ENCODE measurements around the gene CTCFL.

The CTCFL gene

DNA sequence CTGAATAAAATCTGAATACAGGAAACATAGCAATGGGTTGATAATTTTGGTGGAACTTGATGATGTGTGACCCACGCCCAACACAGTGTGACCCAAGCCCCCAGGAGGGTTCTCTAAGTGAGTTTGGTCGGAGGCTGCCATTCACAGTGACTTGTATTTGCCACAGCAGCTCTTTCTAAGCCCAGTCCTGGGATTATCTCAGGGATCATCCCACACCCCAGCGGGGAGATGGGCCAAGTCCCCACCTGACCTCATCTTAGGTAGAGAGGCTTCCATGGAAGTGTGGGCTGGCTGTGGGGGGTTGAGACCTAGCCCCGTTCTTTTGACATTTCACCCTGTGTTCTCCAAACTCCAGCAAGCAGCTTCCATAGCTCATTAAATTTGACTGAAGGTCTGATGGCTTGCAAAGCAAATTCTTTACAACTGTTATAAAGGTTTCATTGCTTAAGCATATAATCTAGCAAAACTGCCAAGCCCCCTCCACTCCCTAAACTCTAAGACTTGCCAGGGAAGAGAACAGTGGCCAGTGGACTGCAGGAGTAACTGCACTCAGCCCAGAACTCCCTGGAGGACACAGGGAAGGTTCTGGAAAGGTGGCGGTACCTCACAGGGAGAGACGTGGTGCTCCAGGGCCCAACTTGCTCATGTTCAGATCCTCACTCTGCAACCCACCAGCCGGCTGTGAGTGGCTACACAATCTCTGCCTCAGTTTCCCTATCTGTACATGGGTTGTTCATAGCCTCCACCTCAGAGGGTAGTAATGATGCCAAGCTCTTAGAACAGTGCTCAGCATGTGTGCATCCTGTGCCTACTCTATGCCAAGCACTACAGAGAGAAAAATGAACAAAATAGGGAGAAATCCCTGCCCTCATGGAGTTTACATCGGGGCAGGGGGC, 35.0 kb upstream of the CTCFL start:
- no peak for DNase-seq (ENCODE audit: low read depth in 2 of 2)

GRCh38 chr20:57559289-57559634, 34.3 kb upstream of the CTCFL start:
- DNase-seq (ENCODE audit: low read depth in 2 of 2) = no peak

- no peak for DNase-seq (ENCODE audit: low read depth in 2 of 2)
Observed at GRCh38 chr20:57558614-57559288, 33.8 kb upstream of the CTCFL start.

- DNase-seq (ENCODE audit: low read depth in 2 of 2) = no peak
Observed at GRCh38 chr20:57557926-57558613, 33.1 kb upstream of the CTCFL start.

DNA sequence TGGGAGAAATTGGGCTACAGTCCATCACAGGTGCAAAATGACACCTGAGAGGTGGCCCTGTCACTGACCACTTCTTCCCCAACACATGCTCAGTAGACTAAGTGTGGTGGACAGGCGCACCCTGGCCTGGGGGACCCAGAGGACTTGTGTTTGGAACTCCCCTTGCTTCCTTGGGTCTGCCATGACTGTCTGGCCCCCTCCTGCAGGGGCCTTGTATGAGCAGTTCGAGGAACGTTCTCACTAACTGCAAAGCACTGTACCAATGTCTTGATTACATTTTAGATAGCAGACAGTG, 32.0 kb upstream of the CTCFL start:
- DNase-seq (ENCODE audit: low read depth in 2 of 2) = no peak

- DNase-seq (ENCODE audit: low read depth in 2 of 2) = no peak
Observed at GRCh38 chr20:57555457-57556184, 30.7 kb upstream of the CTCFL start.

GRCh38 chr20:57553376-57554018, 28.6 kb upstream of the CTCFL start:
- DNase-seq (ENCODE audit: low read depth in 2 of 2) = no peak

DNA sequence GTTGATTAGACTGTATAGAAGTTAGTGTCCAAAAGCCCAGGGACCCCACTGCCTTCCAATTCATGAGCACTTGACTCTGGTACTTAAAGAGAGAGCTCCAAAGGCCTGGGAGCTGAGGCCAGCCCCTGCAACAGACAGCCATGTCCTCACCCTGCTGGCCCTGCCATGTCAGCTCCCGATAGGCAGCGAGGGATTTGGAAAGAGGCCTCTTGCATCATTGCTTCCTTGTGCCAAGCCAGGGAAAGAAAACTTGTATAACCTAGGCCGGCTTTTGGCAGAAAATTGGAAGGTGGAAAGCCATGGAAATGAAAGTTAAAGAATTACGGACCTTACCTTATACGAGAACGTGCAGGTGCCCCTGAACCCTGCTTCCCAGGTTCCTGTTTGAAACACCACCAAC, 27.5 kb upstream of the CTCFL start:
- DNase-seq (ENCODE audit: low read depth in 2 of 2) = no peak

DNA sequence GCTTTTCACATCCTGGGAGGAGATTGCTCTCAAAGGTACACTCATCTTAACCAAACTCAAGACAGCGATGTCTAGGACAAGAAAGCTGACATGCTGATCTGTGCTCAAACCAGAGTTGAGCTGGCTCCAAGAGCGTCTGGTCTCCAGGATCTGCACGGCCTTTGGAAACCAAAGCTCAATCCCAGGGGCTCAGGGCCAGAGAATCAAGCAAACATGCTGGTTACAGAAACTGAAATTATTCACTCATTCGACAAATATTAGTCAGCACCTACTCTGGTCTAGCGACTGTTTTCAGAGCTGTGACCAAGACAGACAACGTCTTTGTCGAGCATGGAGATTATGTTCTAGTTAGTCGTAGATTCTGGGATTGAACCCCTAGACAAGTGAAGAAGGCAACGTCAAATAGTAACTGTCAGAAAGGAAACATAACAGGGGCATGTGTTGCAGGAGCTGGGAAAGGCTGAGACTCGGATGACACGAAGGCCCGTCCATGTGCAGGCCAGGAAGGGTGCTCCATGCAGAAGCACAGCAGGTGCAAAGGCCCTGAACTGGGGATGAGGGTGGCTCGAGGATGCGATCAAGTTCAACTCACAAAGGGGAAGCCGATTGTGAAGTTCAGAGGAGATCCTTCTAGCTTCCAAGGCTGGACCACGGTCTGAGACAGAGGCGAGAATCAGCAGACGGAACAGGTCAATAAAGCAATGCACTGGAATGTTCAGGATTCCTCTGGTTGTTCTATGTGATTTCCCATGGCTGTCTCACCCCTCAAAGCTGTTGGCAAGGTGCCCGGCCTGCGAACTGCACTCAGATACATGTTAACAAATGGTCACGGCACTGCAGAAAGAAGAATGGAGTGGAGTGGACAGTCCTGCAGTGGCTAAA, 23.5 kb upstream of the CTCFL start:
- no peak for DNase-seq (ENCODE audit: low read depth in 2 of 2)

- DNase-seq (ENCODE audit: low read depth in 2 of 2) = no peak
Observed at GRCh38 chr20:57546956-57547649, 22.2 kb upstream of the CTCFL start.

DNA sequence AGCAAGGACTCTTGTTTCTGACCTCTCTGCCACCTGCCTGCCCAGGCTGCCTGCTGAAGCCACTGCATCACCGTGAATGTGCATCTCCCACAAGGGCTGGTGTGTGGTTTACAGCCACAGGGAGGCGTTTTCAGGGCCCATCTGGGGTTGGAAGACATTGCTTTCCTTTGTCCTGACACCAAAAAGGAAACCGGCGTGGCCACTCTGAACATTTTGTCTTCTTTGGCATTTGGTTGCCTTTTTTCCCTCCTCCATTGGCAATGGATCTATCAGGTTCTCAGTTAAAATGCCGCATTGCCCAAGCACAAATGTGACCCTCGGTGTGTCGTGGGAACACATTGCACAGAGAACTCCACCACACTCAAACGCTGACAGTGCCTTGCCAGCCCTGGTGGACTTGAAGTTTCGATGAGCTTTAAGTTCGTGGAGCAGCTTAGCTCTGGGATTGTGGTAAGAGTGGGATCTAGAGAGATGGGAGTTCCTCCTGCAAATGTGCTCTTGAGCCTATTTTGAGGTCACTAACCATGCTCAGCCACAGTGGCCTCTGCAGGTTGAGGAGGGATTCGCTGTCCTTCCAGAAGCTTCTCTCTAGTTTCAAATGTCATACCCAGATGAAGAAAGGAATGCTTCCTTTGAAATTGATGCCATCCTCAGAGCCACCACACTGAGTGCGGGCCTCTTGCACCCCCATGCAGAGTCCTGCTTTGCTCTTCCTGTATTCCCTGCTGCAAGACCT, 21.2 kb upstream of the CTCFL start:
- no peak for DNase-seq (ENCODE audit: low read depth in 2 of 2)

DNA sequence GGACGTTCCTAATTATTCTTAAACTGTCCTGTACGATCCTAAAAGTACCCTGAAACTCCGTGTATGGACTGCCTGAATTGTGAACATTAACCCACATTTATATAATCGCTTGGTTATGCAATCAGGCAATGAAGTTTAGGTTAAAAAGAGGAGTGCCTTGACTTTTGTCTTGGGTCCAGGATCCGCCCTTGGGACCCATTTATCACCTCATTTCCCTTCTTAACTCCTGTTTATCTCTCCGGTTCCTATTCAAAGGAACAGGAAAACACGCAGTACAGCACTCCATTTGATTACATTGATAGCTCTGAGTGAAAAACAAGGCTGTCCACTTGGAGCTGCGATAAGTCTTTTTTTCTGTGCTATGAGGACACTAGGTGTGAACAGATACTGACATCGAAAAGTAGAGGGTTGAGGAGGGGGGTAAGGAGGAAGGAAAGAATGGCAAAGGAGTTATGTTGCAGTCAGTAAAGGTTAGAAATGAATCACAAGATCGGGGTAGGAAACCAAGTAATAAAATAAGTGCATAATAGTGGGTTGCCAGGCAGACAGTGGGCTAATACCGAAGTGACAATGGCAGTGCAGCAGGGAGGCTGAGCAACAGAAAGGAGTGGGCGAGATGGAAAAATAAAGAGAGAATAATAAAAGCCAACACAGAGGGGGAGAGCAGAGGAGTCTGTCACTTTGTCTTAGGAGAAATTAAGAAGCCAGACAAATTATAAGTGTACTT, 20.1 kb upstream of the CTCFL start:
- DNase-seq (ENCODE audit: low read depth in 2 of 2) = no peak

DNA sequence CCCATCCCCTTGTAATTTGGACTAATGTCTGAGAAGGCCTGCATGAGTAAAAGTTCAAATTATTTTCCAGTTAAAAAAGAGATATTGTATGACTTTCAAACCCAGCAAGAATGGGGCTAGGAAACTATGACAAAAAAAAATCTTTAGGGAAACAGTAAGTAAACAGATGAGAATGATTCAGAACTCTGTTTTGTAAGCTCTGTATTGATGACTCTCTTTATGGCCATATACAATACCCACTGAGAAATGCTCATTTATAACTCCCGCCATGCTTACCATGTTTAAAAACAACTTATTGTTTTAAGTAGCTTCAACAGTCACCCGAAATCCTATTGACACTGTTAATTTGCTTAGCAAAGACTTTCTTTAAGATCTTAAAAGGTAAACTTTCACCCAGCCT, 18.8 kb upstream of the CTCFL start:
- DNase-seq (ENCODE audit: low read depth in 2 of 2) = no peak

DNA sequence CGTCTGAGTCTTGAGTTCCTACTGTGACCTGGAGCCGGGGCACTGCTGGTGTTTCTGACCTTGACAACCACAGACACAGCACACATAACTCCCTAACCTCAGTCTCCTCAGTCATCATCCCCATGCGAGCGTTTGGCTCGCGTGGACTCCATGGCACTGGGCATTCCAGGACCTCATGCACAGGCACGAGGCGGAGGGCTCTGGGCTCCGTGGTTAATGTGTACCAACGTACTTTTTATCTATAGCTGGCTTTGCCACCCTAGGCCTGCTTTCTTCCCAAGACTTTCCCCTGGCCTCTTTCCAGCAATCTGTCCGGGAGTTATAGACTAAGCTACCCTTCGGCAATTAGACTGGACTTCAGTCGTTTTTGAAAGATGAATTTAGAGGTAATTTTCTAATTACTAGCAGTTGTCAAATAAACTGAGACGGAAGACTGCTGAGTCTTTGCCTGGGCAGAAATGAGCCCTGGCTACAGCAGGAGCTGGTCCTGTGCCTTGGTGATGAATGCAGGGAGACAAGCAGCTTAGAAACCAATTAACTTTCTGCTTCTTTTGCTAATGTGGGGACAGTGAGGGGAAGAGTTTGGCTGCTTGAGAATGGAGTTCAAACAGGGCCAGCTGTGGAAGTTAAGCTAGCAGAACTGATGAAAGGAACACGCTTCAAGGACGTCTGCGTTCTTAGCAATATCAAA, 16.1 kb upstream of the CTCFL start:
- DNase-seq (ENCODE audit: low read depth in 2 of 2) = no peak

- DNase-seq (ENCODE audit: low read depth in 2 of 2) = no peak
Observed at GRCh38 chr20:57539889-57540288, 14.9 kb upstream of the CTCFL start.

GRCh38 chr20:57537822-57538221, 12.9 kb upstream of the CTCFL start:
- no peak for DNase-seq (ENCODE audit: low read depth in 2 of 2)

- no peak for DNase-seq (ENCODE audit: low read depth in 2 of 2)
Observed at GRCh38 chr20:57536771-57537724, 12.1 kb upstream of the CTCFL start.
